ENCODE measurements around the gene DIO3. TPM values are rescaled to one million over a fixed set of nuclear protein-coding genes. Genes with fewer than 3 reads are reported as not detected.

Gene DIO3
- total RNA-seq, 2 donors from 2014 or later = 0.55 TPM; not detected in 1

DNA sequence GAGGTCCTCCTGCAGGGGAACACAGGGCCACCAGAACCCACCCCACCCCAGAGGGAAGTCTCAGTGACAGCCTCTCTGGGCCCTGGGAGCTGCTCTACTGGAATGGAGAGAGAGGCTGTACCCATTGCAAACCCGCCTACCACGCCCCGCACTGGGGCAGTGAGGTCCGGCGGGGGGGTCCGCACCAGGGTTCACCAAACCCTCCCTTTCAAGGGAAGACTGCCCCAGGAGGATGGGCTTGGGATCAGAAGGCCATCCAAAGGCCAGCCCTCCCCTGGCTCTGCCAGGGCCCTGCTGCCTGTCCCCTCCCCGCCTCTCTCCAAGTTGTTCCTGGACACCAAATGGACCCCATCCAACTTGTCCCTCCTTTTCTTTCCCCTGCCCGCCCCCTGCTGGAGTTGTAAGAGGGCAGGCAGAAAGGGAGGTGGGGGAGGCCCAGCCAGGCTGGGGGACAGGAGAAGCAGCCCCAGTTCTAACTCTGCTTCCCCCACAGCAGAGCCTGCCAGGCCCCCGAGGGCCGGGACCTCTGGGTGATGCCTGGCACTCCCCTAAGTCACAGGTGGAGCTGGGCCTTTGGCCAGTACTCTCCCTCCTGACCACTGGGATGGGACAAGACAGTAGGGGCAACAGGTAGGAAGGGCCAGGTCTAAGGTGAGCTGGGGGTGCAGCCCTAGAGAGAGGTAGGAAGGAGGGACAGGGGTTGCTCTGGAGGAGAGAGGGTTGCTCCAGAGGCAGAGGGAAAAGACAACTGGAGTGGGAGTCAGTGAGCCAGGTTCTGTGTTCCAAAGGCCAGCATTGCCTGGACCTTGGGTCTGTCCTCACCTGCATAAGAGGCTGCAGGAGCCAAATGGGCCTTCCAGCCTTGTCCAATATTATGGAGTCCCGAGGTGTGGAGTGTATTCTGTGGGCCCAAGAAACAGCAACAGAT is 3.2 kb upstream of the DIO3 start:
- Histone ChIP-seq H3K36me3 (no peaks in the 10 kb centered on the region), H3K4me1 (peaks cover 0 to 11% of the 10 kb centered on the region in 2 donors), H3K27ac (no peak overlapping the region), H3K4me3 (no peak overlapping the region), H3K9me3 (peaks cover 11 to 20% of the 10 kb centered on the region in 2 donors), H3K27me3 (peaks cover 0 to 21% of the 10 kb centered on the region in 2 donors)
- no peak for DNase-seq (ENCODE audit: low spot score)
- TF ChIP-seq, protein P1, sequence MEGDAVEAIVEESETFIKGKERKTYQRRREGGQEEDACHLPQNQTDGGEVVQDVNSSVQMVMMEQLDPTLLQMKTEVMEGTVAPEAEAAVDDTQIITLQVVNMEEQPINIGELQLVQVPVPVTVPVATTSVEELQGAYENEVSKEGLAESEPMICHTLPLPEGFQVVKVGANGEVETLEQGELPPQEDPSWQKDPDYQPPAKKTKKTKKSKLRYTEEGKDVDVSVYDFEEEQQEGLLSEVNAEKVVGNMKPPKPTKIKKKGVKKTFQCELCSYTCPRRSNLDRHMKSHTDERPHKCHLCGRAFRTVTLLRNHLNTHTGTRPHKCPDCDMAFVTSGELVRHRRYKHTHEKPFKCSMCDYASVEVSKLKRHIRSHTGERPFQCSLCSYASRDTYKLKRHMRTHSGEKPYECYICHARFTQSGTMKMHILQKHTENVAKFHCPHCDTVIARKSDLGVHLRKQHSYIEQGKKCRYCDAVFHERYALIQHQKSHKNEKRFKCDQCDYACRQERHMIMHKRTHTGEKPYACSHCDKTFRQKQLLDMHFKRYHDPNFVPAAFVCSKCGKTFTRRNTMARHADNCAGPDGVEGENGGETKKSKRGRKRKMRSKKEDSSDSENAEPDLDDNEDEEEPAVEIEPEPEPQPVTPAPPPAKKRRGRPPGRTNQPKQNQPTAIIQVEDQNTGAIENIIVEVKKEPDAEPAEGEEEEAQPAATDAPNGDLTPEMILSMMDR (IDR thresholded peaks at IDR 0.05) = no peak

DNA sequence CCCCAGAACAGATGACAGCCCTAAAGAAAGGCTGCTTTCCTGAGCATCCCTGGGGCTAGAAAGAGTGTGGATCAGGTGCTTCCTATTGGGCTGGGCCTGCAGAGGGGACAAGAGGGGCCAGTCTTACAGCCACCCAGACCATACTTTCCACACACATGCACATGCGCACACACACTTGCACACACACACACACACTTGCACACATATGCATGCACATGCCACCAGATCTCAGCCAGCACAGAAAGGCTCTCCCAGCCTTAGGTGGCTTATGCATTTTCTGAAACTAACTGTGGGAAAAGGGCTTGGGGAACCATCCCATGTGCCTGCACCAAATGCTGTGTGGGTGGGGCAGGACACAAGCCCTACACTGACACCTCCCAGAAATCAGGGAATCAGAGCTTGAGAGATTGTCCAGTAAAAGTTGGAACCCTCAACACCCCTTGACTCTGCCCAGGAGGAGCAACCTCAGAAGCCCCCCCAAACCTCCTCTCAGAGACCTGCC is 2.5 kb upstream of the DIO3 start:
- Histone ChIP-seq H3K36me3 (no peaks in the 10 kb centered on the region), H3K27me3 (peaks cover 0 to 28% of the 10 kb centered on the region in 2 donors), H3K9me3 (peaks cover 11 to 20% of the 10 kb centered on the region in 2 donors), H3K4me3 (no peak overlapping the region), H3K27ac (no peak overlapping the region), H3K4me1 (peaks cover 0 to 11% of the 10 kb centered on the region in 2 donors)
- no peak for DNase-seq (ENCODE audit: low spot score)
- TF ChIP-seq, protein P1 (IDR thresholded peaks at IDR 0.05) = no peak

DNA sequence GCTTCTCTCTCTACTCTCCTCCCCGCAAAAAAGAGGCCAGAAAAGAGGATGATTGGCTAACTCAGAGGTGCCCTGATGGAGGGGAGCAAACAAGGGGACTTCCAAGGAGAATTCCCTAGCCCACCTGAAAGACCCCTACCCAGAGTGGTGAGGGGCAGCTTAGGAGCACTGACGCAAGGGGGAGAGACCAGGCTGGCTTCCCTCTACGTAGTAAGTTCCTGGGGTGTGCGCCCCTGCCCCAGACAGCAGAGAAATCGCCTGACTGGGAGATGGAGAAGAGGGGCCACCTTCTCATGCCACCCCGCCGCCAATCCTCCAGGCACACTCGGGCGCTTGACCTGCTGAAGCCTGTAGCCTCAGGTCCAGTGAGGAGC is 2.1 kb upstream of the DIO3 start:
- TF ChIP-seq, protein P1 (IDR thresholded peaks at IDR 0.05) = no peak
- Histone ChIP-seq H3K4me1 (peaks cover 0 to 11% of the 10 kb centered on the region in 2 donors), H3K4me3 (peak overlapping the region in 1 of 2 donors; percentile 38), H3K27me3 (peaks cover 0 to 33% of the 10 kb centered on the region in 2 donors), H3K27ac (no peak overlapping the region), H3K36me3 (no peaks in the 10 kb centered on the region), H3K9me3 (peaks cover 11 to 20% of the 10 kb centered on the region in 2 donors)
- no peak for DNase-seq (ENCODE audit: low spot score)

DNA sequence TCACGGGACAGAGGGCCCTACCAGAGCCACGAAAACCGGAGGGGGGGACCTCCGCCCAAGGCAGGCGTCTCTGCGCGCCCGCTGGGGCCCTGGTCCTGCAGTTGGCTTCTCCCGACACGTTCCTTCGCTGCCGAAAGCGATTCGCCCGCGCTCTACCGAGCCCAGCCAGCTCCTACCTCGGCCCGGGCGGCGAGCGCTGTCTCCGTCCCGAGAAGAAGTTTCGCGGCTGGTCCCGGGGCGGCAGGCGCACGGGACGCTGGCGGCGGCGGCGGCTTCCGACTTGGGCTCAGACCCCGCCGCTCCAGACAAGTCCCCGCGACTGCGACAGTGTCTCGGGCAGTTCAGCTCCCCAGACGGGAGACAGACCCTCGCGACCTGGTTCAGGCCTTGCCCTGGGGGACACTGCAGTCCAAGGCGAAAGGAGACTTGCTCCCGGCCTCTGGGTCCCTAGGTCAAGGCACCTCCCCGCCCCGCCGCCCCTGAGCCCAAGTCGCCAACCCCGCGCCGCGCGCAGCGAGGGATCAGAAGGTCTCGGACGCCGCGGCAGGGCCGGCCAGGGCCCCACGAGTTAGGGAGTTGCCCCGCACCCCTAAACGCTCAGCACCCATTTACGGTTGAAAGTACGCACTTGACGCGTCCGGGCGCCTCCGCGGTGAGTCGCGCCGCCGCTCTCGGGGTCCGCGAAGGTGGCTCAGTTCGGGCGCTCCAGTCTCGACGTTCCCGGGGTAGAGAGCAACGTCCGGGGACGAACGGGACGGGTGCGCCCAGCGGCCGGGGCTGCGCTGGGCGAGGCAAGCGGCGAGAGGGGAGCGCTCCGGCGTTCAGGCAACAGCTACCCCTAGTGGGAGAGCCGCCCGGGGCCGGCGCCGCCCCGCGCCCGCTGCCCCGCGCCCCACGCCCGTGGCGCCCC is 1.4 kb upstream of the DIO3 start:
- H3K27me3 ChIP-seq = peaks cover 0 to 36% of the 10 kb centered on the region in 2 donors
- TF ChIP-seq, protein P1 (IDR thresholded peaks at IDR 0.05) = no peak
- peak overlapping the region in 1 of 2 donors; percentile 23 for H3K27ac ChIP-seq
- DNase-seq (ENCODE audit: low spot score) = no peak
- H3K36me3 ChIP-seq = no peaks in the 10 kb centered on the region
- H3K4me3 ChIP-seq = peak overlapping the region; percentile 17 to 38
- H3K4me1 ChIP-seq = peaks cover 0 to 11% of the 10 kb centered on the region in 2 donors
- H3K9me3 ChIP-seq = peaks cover 11 to 20% of the 10 kb centered on the region in 2 donors

DNA sequence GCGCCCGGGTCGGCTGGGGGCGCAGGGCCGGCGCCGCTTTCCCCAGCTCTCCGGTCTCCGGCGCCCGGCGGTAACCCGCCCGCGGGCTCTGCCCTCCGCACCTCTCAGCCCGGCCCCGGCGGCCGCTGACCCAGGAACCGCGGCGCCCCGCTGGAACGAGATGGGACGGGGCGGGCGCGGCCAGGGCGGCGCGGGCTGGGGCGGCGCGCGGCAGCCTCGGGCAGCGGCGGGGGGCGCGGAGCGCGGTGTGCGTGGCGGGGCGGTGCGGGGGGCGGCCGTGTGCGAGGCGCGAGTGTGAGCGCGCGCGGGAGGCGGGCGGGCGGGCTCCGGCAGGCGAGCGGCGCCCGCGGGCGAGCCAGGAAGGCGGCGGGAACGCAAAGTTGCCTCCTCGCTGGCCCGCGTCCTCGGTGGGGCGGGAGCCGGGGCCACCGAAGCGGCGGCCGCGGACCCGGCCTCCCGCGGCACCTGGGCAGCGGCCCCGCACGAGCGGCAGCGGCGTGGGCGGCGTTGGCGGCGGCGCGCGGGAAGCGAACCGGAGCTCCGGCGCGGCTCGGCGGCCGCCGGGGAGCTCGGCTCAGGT is 671 bp upstream of the DIO3 start:
- Histone ChIP-seq H3K9me3 (peaks cover 11 to 20% of the 10 kb centered on the region in 2 donors), H3K4me1 (peaks cover 0 to 11% of the 10 kb centered on the region in 2 donors), H3K27me3 (peaks cover 0 to 36% of the 10 kb centered on the region in 2 donors), H3K4me3 (no peak overlapping the region), H3K27ac (no peak overlapping the region), H3K36me3 (no peaks in the 10 kb centered on the region)
- no peak for DNase-seq (ENCODE audit: low spot score)
- TF ChIP-seq, protein P1 (IDR thresholded peaks at IDR 0.05) = no peak
